Cardiac muscle cell (in vitro differentiated cells and primary cell): Measurements from ENCODE around the gene HDAC7. TPM values are rescaled to one million over a fixed set of nuclear protein-coding genes. Genes with fewer than 3 reads are reported as not detected.

Experiments used
- DNase-seq, 2 donors: peaks; one replicate each; pipeline versions ENCODE4 v3.0.0 to v3.0.0-alpha.2; 2010 to 2017; ENCODE audit warnings: low read depth in 1 of 2, low spot score in 1 of 2
- H3K27ac ChIP-seq: fragments of 200-600 bp; sonication (generic); 2 replicates; pipeline ENCODE4 v1.5.1; 2016
- H3K27me3 ChIP-seq: fragments of 200-600 bp; sonication (generic); 2 replicates; pipeline ENCODE4 v1.6.0; 2016; ENCODE audit warnings: control low read depth
- H3K36me3 ChIP-seq: fragments of 200-600 bp; sonication (generic); 2 replicates; pipeline ENCODE4 v1.5.1; 2016; ENCODE audit warnings: control low read depth
- H3K4me1 ChIP-seq: fragments of 200-600 bp; sonication (generic); 2 replicates; pipeline ENCODE4 v1.8.1; 2017; ENCODE audit warnings: low read depth, mild to moderate bottlenecking, mixed run types
- H3K4me3 ChIP-seq: fragments of 200-600 bp; sonication (generic); 2 replicates; pipeline ENCODE4 v1.5.1; 2016; ENCODE audit warnings: mild to moderate bottlenecking
- H3K9me3 ChIP-seq: fragments of 200-600 bp; sonication (generic); 2 replicates; pipeline ENCODE4 v1.5.1; 2017; ENCODE audit warnings: low read depth, mild to moderate bottlenecking, control low read depth
- CTCF ChIP-seq: IDR thresholded peaks from 2 replicates; pipeline ENCODE4 v1.5.1; 2012; ENCODE audit warnings: low read depth, mild to moderate bottlenecking, low read length
- polyA plus RNA-seq: library from polyadenylated mRNA; unstranded; fragments of >200 nt; fragmentation: Nextera tagmentation; extraction: Ambion mirVana; gene quantifications from 2 replicates; pipeline ENCODE4 v1.2.1, GENCODE V29; 2016
- total RNA-seq: library from RNA; depleted of rRNA; stranded (reverse); fragments of >200 nt; gene quantifications from 2 replicates; pipeline ENCODE4 v1.2.3, GENCODE V29; 2016

HDAC7 gene
- total and polyA plus RNA-seq, 2 experiments from 2014 or later = 43.7 to 93.0 TPM

- Histone ChIP-seq H3K36me3 (no peaks in the 10 kb centered on the region), H3K27me3 (no peaks in the 10 kb centered on the region), H3K9me3 (no peaks in the 10 kb centered on the region), H3K4me3 (no peak overlapping the region), H3K27ac (no peak overlapping the region), H3K4me1 (no peaks in the 10 kb centered on the region)
- TF ChIP-seq CTCF = no peak
- DNase-seq = no peak
Observed at GRCh38 chr12:47747126-47747525, 72.6 kb downstream of the HDAC7 start.

GRCh38 chr12:47746523-47746922 lies 73.2 kb downstream of the HDAC7 start:
- no peak for DNase-seq
- Histone ChIP-seq H3K9me3 (no peaks in the 10 kb centered on the region), H3K36me3 (no peaks in the 10 kb centered on the region), H3K27me3 (no peaks in the 10 kb centered on the region), H3K4me1 (peaks cover 1% of the 10 kb centered on the region), H3K4me3 (no peak overlapping the region), H3K27ac (no peak overlapping the region)
- no peak for TF ChIP-seq CTCF

- no peak for TF ChIP-seq CTCF
- Histone ChIP-seq H3K4me3 (no peak overlapping the region), H3K27me3 (no peaks in the 10 kb centered on the region), H3K9me3 (no peaks in the 10 kb centered on the region), H3K27ac (no peak overlapping the region), H3K4me1 (peaks cover 5% of the 10 kb centered on the region), H3K36me3 (no peaks in the 10 kb centered on the region)
- no peak for DNase-seq
Observed at GRCh38 chr12:47746073-47746472, 73.6 kb downstream of the HDAC7 start.

- Histone ChIP-seq H3K27me3 (no peaks in the 10 kb centered on the region), H3K9me3 (no peaks in the 10 kb centered on the region), H3K36me3 (no peaks in the 10 kb centered on the region), H3K4me1 (peaks cover 10% of the 10 kb centered on the region), H3K4me3 (no peak overlapping the region), H3K27ac (no peak overlapping the region)
- TF ChIP-seq CTCF = no peak
- DNase-seq = no peak
Observed at GRCh38 chr12:47745485-47746041, 74.1 kb downstream of the HDAC7 start.

- no peak for DNase-seq
- Histone ChIP-seq H3K9me3 (no peaks in the 10 kb centered on the region), H3K27me3 (no peaks in the 10 kb centered on the region), H3K36me3 (no peaks in the 10 kb centered on the region), H3K4me1 (peaks cover 11% of the 10 kb centered on the region), H3K4me3 (no peak overlapping the region), H3K27ac (no peak overlapping the region)
- TF ChIP-seq CTCF = no peak
Observed at GRCh38 chr12:47744778-47745436, 74.8 kb downstream of the HDAC7 start.
